Inflammatory macrophage treated with lipopolysaccharide for 4 hours (primary cell): ENCODE measurements around the gene ARHGAP27.
"Not testable (repeated sequence)": the region's sequence is repeated elsewhere in the genome, so short reads cannot be mapped to it uniquely, and the experiment has no call there.

Experiments
- DNase-seq: peaks from one replicate; pipeline ENCODE4 v3.0.0-alpha.2; 2020

The ARHGAP27 gene

GRCh38 chr17:45446872-45447625, 14.4 kb upstream of the ARHGAP27 start:
- DNase-seq = not testable (repeated sequence)

GRCh38 chr17:45445901-45446743, 13.5 kb upstream of the ARHGAP27 start:
- DNase-seq = peak; percentile 51

GRCh38 chr17:45444856-45445820, 12.5 kb upstream of the ARHGAP27 start:
- DNase-seq = not testable (repeated sequence)

GRCh38 chr17:45444301-45444700, 11.6 kb upstream of the ARHGAP27 start:
- DNase-seq = not testable (repeated sequence)

GRCh38 chr17:45443371-45444260, 10.9 kb upstream of the ARHGAP27 start:
- not testable (repeated sequence) for DNase-seq

- DNase-seq = no peak
Measured at GRCh38 chr17:45441526-45442310, 9.0 kb upstream of the ARHGAP27 start.

- not testable (repeated sequence) for DNase-seq
Measured at GRCh38 chr17:45440839-45441515, 8.3 kb upstream of the ARHGAP27 start.

- DNase-seq = no peak
Measured at GRCh38 chr17:45440161-45440778, 7.6 kb upstream of the ARHGAP27 start.

- no peak for DNase-seq
Measured at GRCh38 chr17:45438931-45439610, 6.4 kb upstream of the ARHGAP27 start.

GRCh38 chr17:45437465-45438283, 5.0 kb upstream of the ARHGAP27 start:
- DNase-seq = no peak

GRCh38 chr17:45436625-45437464, 4.2 kb upstream of the ARHGAP27 start:
- no peak for DNase-seq

- DNase-seq = no peak
Measured at GRCh38 chr17:45436161-45436560, 3.5 kb upstream of the ARHGAP27 start.

GRCh38 chr17:45435481-45435880, 2.8 kb upstream of the ARHGAP27 start:
- no peak for DNase-seq

- DNase-seq = peak; percentile 13
Measured at GRCh38 chr17:45433159-45433535, 477 bp upstream of the ARHGAP27 start.

GRCh38 chr17:45431531-45432404, 902 bp downstream of the ARHGAP27 start:
- DNase-seq = peak; percentile 84
